Immature natural killer cell (primary cell): ENCODE results near the gene GLP1R. TPM values are rescaled to one million over a fixed set of nuclear protein-coding genes. Genes with fewer than 3 reads are reported as not detected.
A peak's percentile ranks its signal among the peaks of the same experiment; 100 is the strongest.

Experiments used
- DNase-seq, 3 donors: peaks; one replicate each; pipeline ENCODE4 v3.0.0; 2022; ENCODE audit warnings: mixed read lengths in 1 of 3
- H3K27ac Mint-ChIP-seq, 6 donors: one replicate each; pipeline ENCODE4 v1.8.0; 2020; ENCODE audit warnings: mixed read lengths in 6 of 6, mild to moderate bottlenecking in 5 of 6, inconsistent platforms in 4 of 6, moderate library complexity in 3 of 6
- H3K27me3 Mint-ChIP-seq, 3 donors: one replicate each; pipeline ENCODE4 v1.8.0; 2020 to 2021; ENCODE audit warnings: low read depth in 3 of 3, mild to moderate bottlenecking in 3 of 3, mixed read lengths in 3 of 3, moderate library complexity in 3 of 3, inconsistent platforms in 1 of 3
- H3K36me3 Mint-ChIP-seq, 3 donors: one replicate each; pipeline ENCODE4 v1.8.0; 2020; ENCODE audit warnings: mixed read lengths in 3 of 3, inconsistent platforms in 2 of 3, mild to moderate bottlenecking in 2 of 3
- H3K4me1 Mint-ChIP-seq, 2 donors: one replicate each; pipeline ENCODE4 v1.8.0; 2020; ENCODE audit warnings: inconsistent platforms in 2 of 2, mild to moderate bottlenecking in 2 of 2, mixed read lengths in 2 of 2, moderate library complexity in 1 of 2
- H3K4me3 Mint-ChIP-seq, 5 donors: one replicate each; pipeline ENCODE4 v1.8.0; 2020; ENCODE audit warnings: mild to moderate bottlenecking in 5 of 5, mixed read lengths in 5 of 5, inconsistent platforms in 3 of 5, moderate library complexity in 3 of 5
- H3K9me3 Mint-ChIP-seq, 6 donors: one replicate each; pipeline ENCODE4 v1.8.0; 2020; ENCODE audit warnings: mild to moderate bottlenecking in 6 of 6, mixed read lengths in 6 of 6, inconsistent platforms in 4 of 6, moderate library complexity in 3 of 6
- polyA plus RNA-seq, 3 donors: library from polyadenylated mRNA; unstranded; fragments of 300-500 nt; fragmentation: Illumina TruSeq; gene quantifications; one replicate each; pipeline ENCODE4 v1.2.3, GENCODE V29; 2021

Gene GLP1R
- polyA plus RNA-seq, 3 donors from 2014 or later, result 0.87 TPM; not detected in 2

DNA sequence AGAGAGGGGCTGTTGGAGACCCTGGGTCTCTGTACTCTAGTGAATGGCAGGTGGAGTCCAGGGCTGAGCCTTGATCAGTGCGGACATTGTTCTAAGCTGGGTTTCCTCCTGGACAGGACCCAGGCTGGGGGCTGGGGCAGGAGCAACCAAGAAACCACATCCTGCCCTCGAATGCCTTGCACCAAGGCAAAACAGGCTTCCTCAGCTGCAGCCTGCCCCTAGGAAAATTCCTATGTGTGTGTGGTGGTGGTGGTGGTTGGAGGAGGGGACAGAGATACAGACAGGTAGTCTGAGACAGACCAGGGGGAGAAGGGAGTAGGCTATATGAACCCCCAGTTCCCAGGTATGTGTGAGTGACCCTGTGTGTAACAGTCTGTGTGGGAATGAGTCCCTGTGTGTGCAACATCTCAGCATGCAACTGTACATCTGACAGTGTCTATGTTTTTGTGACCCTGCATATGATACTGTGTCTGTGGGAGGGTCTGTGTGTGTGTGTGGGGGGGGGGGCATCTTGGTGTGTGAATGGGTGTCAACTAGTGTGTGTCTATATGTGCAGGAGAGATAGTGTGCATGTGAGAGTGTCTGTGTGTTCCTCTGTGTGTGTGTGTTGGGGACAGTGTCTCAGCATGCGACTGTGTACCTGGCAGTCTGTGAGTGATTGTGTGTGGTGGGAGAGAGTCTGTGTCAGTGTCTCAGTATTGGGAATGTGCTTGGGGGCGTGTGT, 3.0 kb downstream of the GLP1R start:
- peak in 1 of 3 donors; percentile 9 for DNase-seq
- Mint-ChIP-seq H3K4me3 (peak overlapping the region; percentile 29 to 79 (median 57)), H3K36me3 (peaks cover 0 to 5% (median 0%) of the 10 kb centered on the region in 3 donors), H3K27me3 (peaks cover 6 to 15% (median 8%) of the 10 kb centered on the region in 3 donors), H3K27ac (peak overlapping the region in 5 of 6 donors; percentile 36 to 85 (median 68)), H3K9me3 (peaks cover 0 to 1% (median 0%) of the 10 kb centered on the region in 6 donors), H3K4me1 (peaks cover 48% of the 10 kb centered on the region in 2 donors)

DNA sequence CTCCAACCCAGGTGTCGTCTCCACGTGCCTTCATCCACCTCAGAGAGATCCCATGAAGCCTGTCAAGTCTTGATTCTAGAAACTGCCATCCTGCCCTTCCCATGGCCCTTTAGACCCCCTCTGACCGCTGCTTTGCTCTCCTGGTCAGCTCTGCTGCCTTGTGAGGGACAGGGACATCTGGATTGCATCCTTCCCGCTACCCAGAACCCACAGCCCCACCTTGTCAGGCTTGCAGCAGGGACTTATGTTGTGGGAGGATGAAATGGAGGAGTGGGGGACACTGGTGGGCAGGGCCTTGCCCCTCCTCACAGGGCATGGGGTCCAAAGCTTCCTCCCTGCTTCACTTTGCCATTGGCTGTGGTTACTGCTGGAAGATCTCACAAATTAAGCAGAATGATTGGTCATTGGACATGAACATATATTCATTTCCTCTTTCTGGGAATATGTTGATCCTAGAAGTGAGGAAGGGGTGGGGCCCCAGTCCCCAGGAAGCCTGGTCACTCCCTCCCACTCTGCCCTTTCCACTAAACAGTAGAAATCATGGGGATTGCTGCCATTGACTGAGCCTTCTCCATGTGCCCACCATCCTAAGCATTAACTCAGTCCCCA, 4.5 kb downstream of the GLP1R start:
- peak overlapping the region in 2 of 5 donors; percentile 1 to 47 for H3K4me3 Mint-ChIP-seq
- H3K27ac Mint-ChIP-seq, result no peak overlapping the region
- H3K4me1 Mint-ChIP-seq, result peaks cover 47 to 51% of the 10 kb centered on the region in 2 donors
- H3K9me3 Mint-ChIP-seq, result peaks cover 0 to 1% (median 0%) of the 10 kb centered on the region in 6 donors
- H3K27me3 Mint-ChIP-seq, result peaks cover 2 to 8% (median 6%) of the 10 kb centered on the region in 3 donors
- DNase-seq, result no peak
- peaks cover 0 to 5% (median 0%) of the 10 kb centered on the region in 3 donors for H3K36me3 Mint-ChIP-seq

DNA sequence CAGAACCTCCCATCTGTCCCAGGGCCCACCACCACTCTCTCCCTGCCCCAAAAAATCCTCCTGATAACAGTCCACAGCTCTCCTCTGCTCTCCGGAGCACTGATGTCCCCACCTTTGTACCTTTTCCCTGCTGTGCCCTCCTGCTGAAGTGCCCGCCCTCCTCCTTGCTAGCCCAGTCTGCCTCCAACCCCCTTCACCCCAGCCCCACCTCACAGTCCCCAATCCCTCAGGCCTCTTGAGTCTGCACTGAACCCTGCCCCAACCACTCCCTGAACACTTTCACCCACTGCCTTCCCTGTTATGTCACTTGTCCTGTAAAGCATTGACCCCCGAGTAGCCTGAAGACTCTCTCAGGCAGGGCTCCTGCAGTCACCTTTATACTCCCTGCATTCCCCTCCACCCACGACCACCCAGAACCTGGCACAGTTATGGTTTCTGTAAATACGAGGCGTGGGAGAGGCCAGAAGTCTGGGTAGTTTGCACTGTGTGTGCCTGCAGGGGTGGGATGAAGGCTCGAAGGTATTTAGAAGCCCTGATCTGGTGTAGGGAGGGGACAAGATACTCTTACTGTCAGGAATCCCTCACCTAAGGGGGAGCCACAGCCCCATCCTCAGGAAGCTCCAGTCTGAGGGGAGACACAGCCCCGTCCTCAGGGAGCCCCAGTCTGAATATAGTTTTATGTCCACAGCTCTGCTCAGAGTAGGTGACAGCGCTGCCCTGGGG, 5.4 kb downstream of the GLP1R start:
- Mint-ChIP-seq H3K9me3 (peaks cover 0 to 1% (median 0%) of the 10 kb centered on the region in 6 donors), H3K4me3 (no peak overlapping the region), H3K27ac (no peak overlapping the region), H3K36me3 (peaks cover 0 to 5% (median 0%) of the 10 kb centered on the region in 3 donors), H3K4me1 (peaks cover 48 to 53% of the 10 kb centered on the region in 2 donors), H3K27me3 (peaks cover 2 to 8% (median 6%) of the 10 kb centered on the region in 3 donors)
- no peak for DNase-seq

- peaks cover 42 to 47% of the 10 kb centered on the region in 2 donors for H3K4me1 Mint-ChIP-seq
- DNase-seq, result no peak
- no peak overlapping the region for H3K4me3 Mint-ChIP-seq
- peaks cover 0 to 5% (median 0%) of the 10 kb centered on the region in 3 donors for H3K36me3 Mint-ChIP-seq
- peaks cover 2 to 6% (median 5%) of the 10 kb centered on the region in 3 donors for H3K27me3 Mint-ChIP-seq
- peaks cover 0 to 1% (median 0%) of the 10 kb centered on the region in 6 donors for H3K9me3 Mint-ChIP-seq
- no peak overlapping the region for H3K27ac Mint-ChIP-seq
Measured at GRCh38 chr6:39054577-39055142, 6.1 kb downstream of the GLP1R start.

- H3K4me3 Mint-ChIP-seq, result no peak overlapping the region
Measured at GRCh38 chr6:39055661-39056060, 7.1 kb downstream of the GLP1R start.

DNA sequence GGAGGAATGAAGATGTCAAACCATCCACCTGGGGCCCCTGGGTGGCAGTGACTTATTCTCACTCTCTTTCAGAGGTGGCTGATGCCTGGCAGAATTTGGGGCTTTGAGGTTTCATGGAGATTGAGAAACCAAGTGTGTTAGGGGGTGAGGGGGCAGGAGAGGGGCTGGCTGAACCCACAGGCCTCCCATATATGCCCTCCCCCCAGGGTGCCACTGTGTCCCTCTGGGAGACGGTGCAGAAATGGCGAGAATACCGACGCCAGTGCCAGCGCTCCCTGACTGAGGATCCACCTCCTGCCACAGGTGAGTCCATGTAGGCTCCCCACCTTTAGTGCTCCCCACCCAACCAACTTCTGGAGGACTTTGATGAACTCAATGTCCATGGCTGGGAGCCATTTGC, 7.6 kb downstream of the GLP1R start:
- Mint-ChIP-seq H3K4me1 (peaks cover 27 to 32% of the 10 kb centered on the region in 2 donors), H3K4me3 (no peak overlapping the region), H3K27ac (no peak overlapping the region), H3K27me3 (peaks cover 0 to 3% (median 2%) of the 10 kb centered on the region in 3 donors), H3K9me3 (peaks cover 0 to 1% (median 0%) of the 10 kb centered on the region in 6 donors), H3K36me3 (peaks cover 0 to 5% (median 0%) of the 10 kb centered on the region in 3 donors)
- DNase-seq, result no peak

More at GRCh38 chr6:39055661-39056060, 7.1 kb downstream of the GLP1R start:
- H3K4me1 Mint-ChIP-seq, result peaks cover 32 to 37% of the 10 kb centered on the region in 2 donors
- no peak overlapping the region for H3K27ac Mint-ChIP-seq
- H3K36me3 Mint-ChIP-seq, result peaks cover 0 to 5% (median 0%) of the 10 kb centered on the region in 3 donors
- peaks cover 0 to 1% (median 0%) of the 10 kb centered on the region in 6 donors for H3K9me3 Mint-ChIP-seq
- H3K27me3 Mint-ChIP-seq, result peaks cover 0 to 6% (median 3%) of the 10 kb centered on the region in 3 donors
- no peak for DNase-seq

DNA sequence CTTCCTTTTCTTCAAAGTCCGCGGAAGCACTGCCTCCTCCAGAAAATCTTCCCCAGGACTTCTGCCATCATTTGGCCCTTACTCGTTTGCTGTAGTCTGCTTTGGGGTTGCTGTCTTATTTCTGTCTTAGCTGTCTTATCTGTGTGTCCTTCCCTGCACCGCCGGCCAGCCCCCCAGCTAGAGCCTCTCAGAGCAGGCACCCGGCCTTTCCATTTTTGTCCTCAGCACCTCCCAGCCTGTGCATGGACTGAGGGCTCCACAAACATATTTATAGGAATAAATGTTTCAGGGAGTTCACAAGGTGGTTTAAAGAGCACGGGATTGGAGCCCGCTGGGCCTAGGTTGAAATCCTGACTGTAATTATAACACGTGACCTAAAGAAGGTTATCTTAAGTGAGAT, 8.1 kb downstream of the GLP1R start:
- H3K36me3 Mint-ChIP-seq, result peaks cover 0 to 4% (median 0%) of the 10 kb centered on the region in 3 donors
- peaks cover 0 to 1% (median 0%) of the 10 kb centered on the region in 6 donors for H3K9me3 Mint-ChIP-seq
- peaks cover 22 to 27% of the 10 kb centered on the region in 2 donors for H3K4me1 Mint-ChIP-seq
- no peak for DNase-seq
- H3K27ac Mint-ChIP-seq, result no peak overlapping the region
- peaks cover 0 to 2% (median under 1%) of the 10 kb centered on the region in 3 donors for H3K27me3 Mint-ChIP-seq
- H3K4me3 Mint-ChIP-seq, result no peak overlapping the region

GRCh38 chr6:39057251-39058155, 8.9 kb downstream of the GLP1R start:
- Mint-ChIP-seq H3K4me3 (peak overlapping the region in 1 of 5 donors; percentile 40), H3K27ac (peak overlapping the region in 1 of 6 donors; percentile 50)

GRCh38 chr6:39058471-39059147, 10.0 kb downstream of the GLP1R start:
- DNase-seq, result no peak
- Mint-ChIP-seq H3K4me1 (peaks cover 8 to 11% of the 10 kb centered on the region in 2 donors), H3K27me3 (no peaks in the 10 kb centered on the region), H3K9me3 (no peaks in the 10 kb centered on the region), H3K27ac (no peak overlapping the region), H3K4me3 (no peak overlapping the region), H3K36me3 (no peaks in the 10 kb centered on the region)

More at GRCh38 chr6:39057251-39058155, 8.9 kb downstream of the GLP1R start:
- Mint-ChIP-seq H3K36me3 (no peaks in the 10 kb centered on the region), H3K27me3 (no peaks in the 10 kb centered on the region), H3K4me1 (peaks cover 15 to 19% of the 10 kb centered on the region in 2 donors), H3K9me3 (peaks cover 0 to 1% (median 0%) of the 10 kb centered on the region in 6 donors)
- DNase-seq, result no peak

DNA sequence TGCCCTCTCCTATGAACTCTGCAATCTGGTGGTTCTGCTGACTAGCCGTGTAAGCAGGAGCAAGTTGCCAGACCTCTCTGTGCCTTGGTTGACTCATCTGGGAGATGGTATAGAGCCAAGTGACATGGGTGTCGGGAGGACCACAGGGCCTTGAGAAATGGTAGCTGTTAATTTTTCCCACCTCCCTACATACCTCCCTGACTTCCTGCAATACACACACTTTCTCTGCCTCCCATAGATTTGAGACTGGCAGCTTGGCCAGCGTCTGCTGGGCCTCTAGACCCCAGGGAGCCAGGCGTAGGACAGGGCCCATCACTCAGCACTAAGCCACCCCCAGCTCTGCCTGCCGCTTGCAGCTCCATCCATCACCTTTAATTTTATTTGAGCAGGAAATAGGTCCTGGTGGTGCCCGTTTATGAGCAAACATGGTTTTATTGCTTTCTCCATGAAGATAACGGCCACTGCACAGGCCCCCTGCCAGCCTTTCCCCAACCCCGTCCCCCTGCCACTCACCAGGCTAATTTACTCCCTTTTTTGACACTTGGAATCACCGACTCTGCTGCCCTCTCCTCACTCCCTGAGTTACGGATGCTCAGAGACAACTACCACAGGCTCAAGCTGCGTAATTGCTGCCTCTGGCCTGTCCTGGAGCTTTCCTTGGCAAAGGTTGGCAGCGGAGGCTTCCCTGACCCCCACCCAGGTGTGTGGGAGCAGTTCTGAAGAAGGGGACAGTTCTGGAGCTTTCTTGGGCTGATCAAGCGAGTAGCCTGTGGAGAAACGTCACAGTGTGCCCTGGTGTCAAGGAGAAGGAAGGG, 11.1 kb downstream of the GLP1R start:
- DNase-seq, result no peak
- Mint-ChIP-seq H3K9me3 (no peaks in the 10 kb centered on the region), H3K4me1 (peaks cover 8 to 11% of the 10 kb centered on the region in 2 donors), H3K4me3 (no peak overlapping the region), H3K36me3 (no peaks in the 10 kb centered on the region), H3K27me3 (no peaks in the 10 kb centered on the region), H3K27ac (peak overlapping the region in 1 of 6 donors; percentile 18)

GRCh38 chr6:39060467-39061160, 12.0 kb downstream of the GLP1R start:
- H3K4me1 Mint-ChIP-seq, result peaks cover 8 to 11% of the 10 kb centered on the region in 2 donors
- no peaks in the 10 kb centered on the region for H3K36me3 Mint-ChIP-seq
- no peaks in the 10 kb centered on the region for H3K9me3 Mint-ChIP-seq
- no peak for DNase-seq
- peaks cover 0 to 2% (median 0%) of the 10 kb centered on the region in 3 donors for H3K27me3 Mint-ChIP-seq
- H3K27ac Mint-ChIP-seq, result no peak overlapping the region
- H3K4me3 Mint-ChIP-seq, result no peak overlapping the region
